Activated B cell treated with CpG ODN at 0.5 μM for 24 hours (primary cell): ENCODE data around the gene SGK1. TPM values are rescaled to one million over a fixed set of nuclear protein-coding genes. Genes with fewer than 3 reads are reported as not detected.

Experiments used
- ATAC-seq: fragments of 200-7000 bp; cut with Tn5 transposase; one replicate; pipeline ENCODE4 v1.10.0; 2021; ENCODE audit warnings: low read depth, mild to moderate bottlenecking, moderate library complexity
- CTCF ChIA-PET: fragments of 350-600 bp; sonication (Branson Sonifier 250); formaldehyde crosslinking; loops from one replicate; lab custom pipeline; 2021; ENCODE audit warnings: antibody characterized with exemption; lab: Charles Lee
- POLR2A ChIA-PET: fragments of 350-600 bp; sonication (Branson Sonifier 250); formaldehyde crosslinking; loops from one replicate; lab custom pipeline; 2021; ENCODE audit warnings: antibody characterized with exemption; lab: Charles Lee
- DNase-seq: peaks from one replicate; pipeline ENCODE4 v3.0.0; 2022
- H3K27ac Mint-ChIP-seq: one replicate; pipeline ENCODE4 v1.8.0; 2020; ENCODE audit warnings: mixed read lengths
- H3K27me3 Mint-ChIP-seq: one replicate; pipeline ENCODE4 v1.8.0; 2021; ENCODE audit warnings: mixed read lengths
- H3K36me3 Mint-ChIP-seq: one replicate; pipeline ENCODE4 v1.8.0; 2021; ENCODE audit warnings: low read depth, mixed read lengths
- H3K4me1 Mint-ChIP-seq: one replicate; pipeline ENCODE4 v1.8.0; 2021; ENCODE audit warnings: mixed read lengths
- H3K4me3 Mint-ChIP-seq: one replicate; pipeline ENCODE4 v1.8.0; 2020; ENCODE audit warnings: mild to moderate bottlenecking, mixed read lengths
- H3K9me3 Mint-ChIP-seq: one replicate; pipeline ENCODE4 v1.8.0; 2020; ENCODE audit warnings: mixed read lengths
- CTCF ChIP-seq: fragments of 200-600 bp; IDR thresholded peaks from one replicate; pipeline ENCODE4 v1.8.0; 2022; ENCODE audit warnings: antibody characterized with exemption, mild to moderate bottlenecking
- intact Hi-C: fragments of 100-400 bp; cut with micrococcal nuclease; formaldehyde crosslinking; loops from one replicate; pipeline ENCODE4 v1.15.1; 2024
- total RNA-seq: library from RNA; stranded (reverse); gene quantifications from 2 replicates; pipeline ENCODE4 v1.2.3, GENCODE V29; 2022

The SGK1 gene
- total RNA-seq, 1 donor from 2014 or later, result 36.2 TPM

GRCh38 chr6:134357022-134357487 is 39.1 kb upstream of the SGK1 start:
- H3K36me3 Mint-ChIP-seq, result peaks cover 3% of the 10 kb centered on the region
- intact Hi-C loops, result no loop called here
- no peak for TF ChIP-seq CTCF
- no peak overlapping the region for H3K27ac Mint-ChIP-seq
- no peaks in the 10 kb centered on the region for H3K4me1 Mint-ChIP-seq
- ChIA-PET CTCF (no interaction called here), POLR2A (no interaction called here)
- H3K9me3 Mint-ChIP-seq, result peaks cover 14% of the 10 kb centered on the region
- DNase-seq, result no peak
- H3K4me3 Mint-ChIP-seq, result no peak overlapping the region
- H3K27me3 Mint-ChIP-seq, result no peaks in the 10 kb centered on the region
- ATAC-seq, result no peak

- Mint-ChIP-seq H3K9me3 (peaks cover 14% of the 10 kb centered on the region), H3K4me1 (peaks cover 6% of the 10 kb centered on the region), H3K27ac (no peak overlapping the region), H3K36me3 (peaks cover 3% of the 10 kb centered on the region), H3K27me3 (no peaks in the 10 kb centered on the region), H3K4me3 (no peak overlapping the region)
- POLR2A ChIA-PET, result no interaction called here
- TF ChIP-seq CTCF, result no peak
- CTCF ChIA-PET, result no interaction called here
- intact Hi-C loops, result no loop called here
- no peak for ATAC-seq
- no peak for DNase-seq
These were observed 38.5 kb upstream of the SGK1 start for GRCh38 chr6:134356405-134356804.

GRCh38 chr6:134352786-134353480 is 35.0 kb upstream of the SGK1 start:
- Mint-ChIP-seq H3K27ac (no peak overlapping the region), H3K4me3 (no peak overlapping the region), H3K36me3 (peaks cover 3% of the 10 kb centered on the region), H3K9me3 (peaks cover 14% of the 10 kb centered on the region), H3K27me3 (no peaks in the 10 kb centered on the region), H3K4me1 (peaks cover 6% of the 10 kb centered on the region)
- ChIA-PET POLR2A (interaction anchor here (0.6 kb wide), 1 partner anchor 14 kb away, joined by 6 read pairs; no protein-coding TSS in a partner anchor), CTCF (interaction anchor here (1.2 kb wide), 1 partner anchor 288 kb away, joined by 3 read pairs; no protein-coding TSS in a partner anchor)
- ATAC-seq (no peak), DNase-seq (no peak)
- no peak for TF ChIP-seq CTCF
- intact Hi-C loops, result no loop called here

GRCh38 chr6:134351615-134352474 is 33.9 kb upstream of the SGK1 start:
- ATAC-seq (no peak), DNase-seq (no peak)
- Mint-ChIP-seq H3K4me3 (no peak overlapping the region), H3K27me3 (no peaks in the 10 kb centered on the region), H3K36me3 (peaks cover 3% of the 10 kb centered on the region), H3K9me3 (peaks cover 11% of the 10 kb centered on the region), H3K4me1 (peaks cover 6% of the 10 kb centered on the region), H3K27ac (no peak overlapping the region)
- ChIA-PET POLR2A (no interaction called here), CTCF (interaction anchor here (1.2 kb wide), 1 partner anchor 289 kb away, joined by 3 read pairs; no protein-coding TSS in a partner anchor)
- intact Hi-C loops, result no loop called here
- TF ChIP-seq CTCF, result no peak
